Prostate gland (tissue), 2 donors: ENCODE results near the gene FTCD. TPM values are rescaled to one million over a fixed set of nuclear protein-coding genes. Genes with fewer than 3 reads are reported as not detected.
"Not testable (repeated sequence)": the region's sequence is repeated elsewhere in the genome, so short reads cannot be mapped to it uniquely, and the experiment has no call there.

Experiments used
- DNase-seq: peaks from one replicate; pipeline ENCODE4 v3.0.0-alpha.2; 2019; ENCODE audit warnings: low spot score
- H3K27ac ChIP-seq, 2 donors: fragments of 200-600 bp; sonication (generic); 2 replicates each; pipeline ENCODE4 v1.5.1; 2017 to 2019
- H3K27me3 ChIP-seq: fragments of 200-600 bp; sonication (generic); replicated peaks from 2 replicates; pipeline ENCODE4 v1.5.1; 2019; ENCODE audit not compliant: insufficient read depth
- H3K36me3 ChIP-seq, 2 donors: fragments of 200-600 bp; sonication (generic); 1 replicate in 1 of 2; 2 replicates in 1 of 2; pipeline versions ENCODE4 v1.5.1 to v1.8.1; 2017 to 2019
- H3K4me1 ChIP-seq: fragments of 200-600 bp; sonication (generic); replicated peaks from 2 replicates; pipeline ENCODE4 v1.5.1; 2019
- H3K4me3 ChIP-seq, 2 donors: fragments of 200-600 bp; sonication (generic); 2 replicates each; pipeline ENCODE4 v1.5.1; 2017 to 2019
- H3K9me3 ChIP-seq: fragments of 200-600 bp; sonication (generic); 2 replicates; pipeline ENCODE4 v1.5.1; 2017
- POLR2A ChIP-seq: fragments of 450-650 bp; IDR thresholded peaks from one replicate; pipeline ENCODE4 v1.6.1; 2016; ENCODE audit warnings: antibody characterized with exemption, mild to moderate bottlenecking
- POLR2AphosphoS5 ChIP-seq: sonication (generic); formaldehyde crosslinking; IDR thresholded peaks from one replicate; pipeline ENCODE4 v1.6.1; 2017; ENCODE audit warnings: antibody characterized with exemption
- WGBS: methylation state at CpG from one replicate; pipeline ENCODE4 v1.1.5; 2018; 5-methylcytosine and 5-hydroxymethylcytosine counted together
- intact Hi-C: fragments of 100-400 bp; cut with DNase I; formaldehyde crosslinking; loops from one replicate; pipeline ENCODE4 v1.14.2; 2022
- total RNA-seq, 2 donors: library from RNA; depleted of rRNA; stranded (reverse); fragments of >200 nt; gene quantifications; one replicate each; pipeline ENCODE4 v1.1.0, GENCODE V29; 2016
- TF ChIP-seq, protein P1 (sequence below), 4 experiments: fragments of 200-600 bp in 2 of 4; fragments of 450-650 bp in 2 of 4; sonication (generic) in 2 of 4; IDR thresholded peaks; 1 replicate in 3 of 4; 2 replicates in 1 of 4; pipeline ENCODE4 v1.5.1; 2016 to 2019; ENCODE audit warnings: antibody characterized with exemption in 4 of 4, mild to moderate bottlenecking in 2 of 4, moderate library complexity in 2 of 4

FTCD gene
- 10 to 100 TPM in 1 of 2 donors, 1 to 10 TPM in 1; 1.4 to 19.0 TPM for total RNA-seq

GRCh38 chr21:46155514-46156377 lies at the start of gene FTCD:
Gene FTCD, minus strand, starts transcription at chr21:46155579. Its CDS starts 56 bp downstream, at chr21:46155523.
- no peak for DNase-seq
- no peak within 1 kb of the TSS for H3K4me3 ChIP-seq
- H3K9me3 ChIP-seq = no peaks in the 10 kb centered on the region
- WGBS = 87% methylated on average over 34 of the region's 34 CpGs
- TF ChIP-seq, protein P1, sequence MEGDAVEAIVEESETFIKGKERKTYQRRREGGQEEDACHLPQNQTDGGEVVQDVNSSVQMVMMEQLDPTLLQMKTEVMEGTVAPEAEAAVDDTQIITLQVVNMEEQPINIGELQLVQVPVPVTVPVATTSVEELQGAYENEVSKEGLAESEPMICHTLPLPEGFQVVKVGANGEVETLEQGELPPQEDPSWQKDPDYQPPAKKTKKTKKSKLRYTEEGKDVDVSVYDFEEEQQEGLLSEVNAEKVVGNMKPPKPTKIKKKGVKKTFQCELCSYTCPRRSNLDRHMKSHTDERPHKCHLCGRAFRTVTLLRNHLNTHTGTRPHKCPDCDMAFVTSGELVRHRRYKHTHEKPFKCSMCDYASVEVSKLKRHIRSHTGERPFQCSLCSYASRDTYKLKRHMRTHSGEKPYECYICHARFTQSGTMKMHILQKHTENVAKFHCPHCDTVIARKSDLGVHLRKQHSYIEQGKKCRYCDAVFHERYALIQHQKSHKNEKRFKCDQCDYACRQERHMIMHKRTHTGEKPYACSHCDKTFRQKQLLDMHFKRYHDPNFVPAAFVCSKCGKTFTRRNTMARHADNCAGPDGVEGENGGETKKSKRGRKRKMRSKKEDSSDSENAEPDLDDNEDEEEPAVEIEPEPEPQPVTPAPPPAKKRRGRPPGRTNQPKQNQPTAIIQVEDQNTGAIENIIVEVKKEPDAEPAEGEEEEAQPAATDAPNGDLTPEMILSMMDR (IDR thresholded peaks at IDR 0.05) = no peak
- no peak for TF ChIP-seq POLR2A
- no peak for TF ChIP-seq POLR2AphosphoS5
- peak within 1 kb of the TSS in 1 of 2 donors; percentile 92 for H3K27ac ChIP-seq
- no peaks in the 10 kb centered on the region for H3K27me3 ChIP-seq
- no peaks in the 10 kb centered on the region for H3K4me1 ChIP-seq
- intact Hi-C loops = loop anchor here (10.0 kb wide), 1 partner anchor 169 kb away; the partner anchor contains the start of genes C21orf58 and PCNT
- no peaks in the 10 kb centered on the region for H3K36me3 ChIP-seq

GRCh38 chr21:46205166-46205565 lies 49.8 kb upstream of the FTCD start:
- H3K9me3 ChIP-seq = no peaks in the 10 kb centered on the region
- no peak for DNase-seq
- intact Hi-C loops = no loop called here
- TF ChIP-seq, protein P1 (IDR thresholded peaks at IDR 0.05) = no peak
- TF ChIP-seq POLR2A = no peak
- no peak for TF ChIP-seq POLR2AphosphoS5
- 84% methylated on average over 18 of the region's 18 CpGs for WGBS
- H3K27ac ChIP-seq = no peak overlapping the region
- H3K4me3 ChIP-seq = no peak overlapping the region
- peaks cover 0 to 11% of the 10 kb centered on the region in 2 donors for H3K36me3 ChIP-seq
- no peaks in the 10 kb centered on the region for H3K27me3 ChIP-seq
- no peaks in the 10 kb centered on the region for H3K4me1 ChIP-seq

GRCh38 chr21:46203203-46203600 lies 47.8 kb upstream of the FTCD start:
- Histone ChIP-seq H3K4me3 (no peak overlapping the region), H3K9me3 (no peaks in the 10 kb centered on the region), H3K4me1 (no peaks in the 10 kb centered on the region), H3K27ac (no peak overlapping the region), H3K27me3 (no peaks in the 10 kb centered on the region), H3K36me3 (peaks cover 0 to 11% of the 10 kb centered on the region in 2 donors)
- no peak for DNase-seq
- intact Hi-C loops = no loop called here
- 94% methylated on average over 8 of the region's 8 CpGs for WGBS
- TF ChIP-seq, protein P1 (IDR thresholded peaks at IDR 0.05) = no peak
- no peak for TF ChIP-seq POLR2AphosphoS5
- TF ChIP-seq POLR2A = no peak

GRCh38 chr21:46202592-46203202 lies 47.3 kb upstream of the FTCD start:
- no peak for TF ChIP-seq POLR2AphosphoS5
- peaks cover 0 to 11% of the 10 kb centered on the region in 2 donors for H3K36me3 ChIP-seq
- H3K27me3 ChIP-seq = no peaks in the 10 kb centered on the region
- no peak overlapping the region for H3K27ac ChIP-seq
- intact Hi-C loops = no loop called here
- H3K4me3 ChIP-seq = no peak overlapping the region
- no peak for DNase-seq
- no peaks in the 10 kb centered on the region for H3K9me3 ChIP-seq
- WGBS = 90% methylated on average over 6 of the region's 6 CpGs
- no peaks in the 10 kb centered on the region for H3K4me1 ChIP-seq

- H3K27me3 ChIP-seq, H3K27ac ChIP-seq, DNase-seq, H3K4me1 ChIP-seq, H3K4me3 ChIP-seq, H3K9me3 ChIP-seq, H3K36me3 ChIP-seq, intact Hi-C loops: not testable (repeated sequence)
- 77% methylated on average over 4 of the region's 8 CpGs for WGBS
These were observed 45.8 kb upstream of the FTCD start for GRCh38 chr21:46200877-46201803.
